ENCODE results near the gene SLCO1B3.

DNA sequence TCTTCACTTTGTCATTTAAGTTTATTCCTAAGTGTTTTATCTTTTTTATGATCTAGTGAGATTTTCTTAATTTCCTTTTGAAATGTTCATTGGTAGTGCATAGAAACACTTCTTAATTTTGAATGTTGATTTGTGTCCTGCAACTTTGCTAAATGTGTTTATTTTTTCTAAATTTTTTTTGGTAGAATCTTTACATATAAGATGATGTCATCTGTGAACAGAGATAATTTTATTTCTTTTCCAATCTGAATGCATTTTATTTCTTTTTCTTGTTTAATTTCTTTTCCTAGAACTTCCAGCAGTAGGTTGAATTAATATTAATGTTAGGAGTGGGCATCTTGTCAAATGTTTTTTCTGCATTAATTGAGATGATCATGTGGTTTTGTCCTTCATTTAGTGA is 42.1 kb downstream of the SLCO1B3 start:
- no peak for TF ChIP-seq POLR2A (IDR thresholded peaks at IDR 0.05)
- no peak for TF ChIP-seq CTCF (IDR thresholded peaks at IDR 0.05)
